ENCODE results near the gene DNM3. TPM values are rescaled to one million over a fixed set of nuclear protein-coding genes. Genes with fewer than 3 reads are reported as not detected.

Gene DNM3
- total and polyA plus RNA-seq, 2 donors (not counting 3 experiments of a cell fraction or from before 2014, with no cell fraction given): 1.4 to 2.5 TPM

DNA sequence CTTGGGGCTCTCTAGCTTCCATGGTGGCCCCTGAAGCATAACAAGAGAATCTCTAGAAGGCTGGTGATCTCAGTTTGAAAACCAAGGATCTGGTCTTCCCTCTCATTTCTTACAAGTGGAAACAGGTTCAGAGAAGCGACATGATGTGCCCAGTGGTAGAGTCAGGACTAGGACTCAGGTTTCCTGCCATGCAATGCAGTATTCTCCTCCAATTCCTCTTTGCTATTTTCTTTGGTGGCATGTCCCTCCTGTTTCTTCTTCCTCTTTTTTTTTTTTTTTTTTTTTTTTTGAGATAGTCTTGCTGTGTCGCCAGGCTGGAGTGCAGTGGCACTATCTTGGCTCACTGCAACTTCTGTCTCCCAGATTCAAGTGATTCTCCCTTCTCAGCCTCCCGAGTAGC lies 383.6 kb downstream of the DNM3 start:
- Histone ChIP-seq H3K9me3 (replicated peaks; ENCODE audit: control insufficient read depth, insufficient read depth, low read length) (no peaks in the 10 kb centered on the region), H3K9me1 (replicated peaks; ENCODE audit: control insufficient read depth, extremely low read depth, insufficient read depth, low read length) (no peaks in the 10 kb centered on the region), H3K4me1 (ENCODE audit: control insufficient read depth, extremely low read depth, insufficient read depth, low read length) (no peaks in the 10 kb centered on the region), H4K20me1 (replicated peaks; ENCODE audit: control insufficient read depth, extremely low read depth, insufficient read depth, low read length) (no peaks in the 10 kb centered on the region), H3K27me3 (ENCODE audit: control insufficient read depth in 2 of 2, insufficient read depth in 2 of 2, low read length in 2 of 2) (no peaks in the 10 kb centered on the region), H3K4me3 (replicated peaks in 1 of 3; ENCODE audit: insufficient read depth in 1 of 3, low read depth in 1 of 3, low read length in 3 of 3) (no peak overlapping the region), H3K4me2 (ENCODE audit: insufficient read depth, low read length) (no peak overlapping the region), H3K27ac (ENCODE audit: insufficient read depth, low read depth, low read length) (no peak overlapping the region), H2AFZ (ENCODE audit: low read depth, low read length) (no peak overlapping the region), H3K9ac (replicated peaks; ENCODE audit: extremely low read depth, insufficient read depth, low read length) (no peak overlapping the region), H3K36me3 (ENCODE audit: control insufficient read depth in 2 of 2, extremely low read depth in 1 of 2, insufficient read depth in 2 of 2, low read length in 2 of 2) (no peaks in the 10 kb centered on the region), H3K79me2 (ENCODE audit: control insufficient read depth, insufficient read depth, low read length) (no peaks in the 10 kb centered on the region)
- ChIA-PET POLR2A (no interaction called here), CTCF (no interaction called here)
- TF ChIP-seq, protein P1, sequence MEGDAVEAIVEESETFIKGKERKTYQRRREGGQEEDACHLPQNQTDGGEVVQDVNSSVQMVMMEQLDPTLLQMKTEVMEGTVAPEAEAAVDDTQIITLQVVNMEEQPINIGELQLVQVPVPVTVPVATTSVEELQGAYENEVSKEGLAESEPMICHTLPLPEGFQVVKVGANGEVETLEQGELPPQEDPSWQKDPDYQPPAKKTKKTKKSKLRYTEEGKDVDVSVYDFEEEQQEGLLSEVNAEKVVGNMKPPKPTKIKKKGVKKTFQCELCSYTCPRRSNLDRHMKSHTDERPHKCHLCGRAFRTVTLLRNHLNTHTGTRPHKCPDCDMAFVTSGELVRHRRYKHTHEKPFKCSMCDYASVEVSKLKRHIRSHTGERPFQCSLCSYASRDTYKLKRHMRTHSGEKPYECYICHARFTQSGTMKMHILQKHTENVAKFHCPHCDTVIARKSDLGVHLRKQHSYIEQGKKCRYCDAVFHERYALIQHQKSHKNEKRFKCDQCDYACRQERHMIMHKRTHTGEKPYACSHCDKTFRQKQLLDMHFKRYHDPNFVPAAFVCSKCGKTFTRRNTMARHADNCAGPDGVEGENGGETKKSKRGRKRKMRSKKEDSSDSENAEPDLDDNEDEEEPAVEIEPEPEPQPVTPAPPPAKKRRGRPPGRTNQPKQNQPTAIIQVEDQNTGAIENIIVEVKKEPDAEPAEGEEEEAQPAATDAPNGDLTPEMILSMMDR (IDR thresholded peaks at IDR 0.05; ENCODE audit: extremely low read depth in 1 of 2, insufficient read depth in 1 of 2, low read depth in 1 of 2, low read length in 2 of 2): no peak
- TF ChIP-seq, protein P2, sequence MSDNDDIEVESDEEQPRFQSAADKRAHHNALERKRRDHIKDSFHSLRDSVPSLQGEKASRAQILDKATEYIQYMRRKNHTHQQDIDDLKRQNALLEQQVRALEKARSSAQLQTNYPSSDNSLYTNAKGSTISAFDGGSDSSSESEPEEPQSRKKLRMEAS (IDR thresholded peaks at IDR 0.05; ENCODE audit: insufficient read depth, insufficient read length): no peak
- FAIRE-seq (no peak), DNase-seq (ENCODE audit: low read depth, low spot score) (no peak)
- no TSS peak for BruUV-seq (replicated peaks)
- dilution Hi-C loops (cut with MboI; ENCODE audit: extremely low pct_ligation_motif_present, low sequenced_read_pairs) (no loop called here), intact Hi-C loops (cut with micrococcal nuclease) (no loop called here)

DNA sequence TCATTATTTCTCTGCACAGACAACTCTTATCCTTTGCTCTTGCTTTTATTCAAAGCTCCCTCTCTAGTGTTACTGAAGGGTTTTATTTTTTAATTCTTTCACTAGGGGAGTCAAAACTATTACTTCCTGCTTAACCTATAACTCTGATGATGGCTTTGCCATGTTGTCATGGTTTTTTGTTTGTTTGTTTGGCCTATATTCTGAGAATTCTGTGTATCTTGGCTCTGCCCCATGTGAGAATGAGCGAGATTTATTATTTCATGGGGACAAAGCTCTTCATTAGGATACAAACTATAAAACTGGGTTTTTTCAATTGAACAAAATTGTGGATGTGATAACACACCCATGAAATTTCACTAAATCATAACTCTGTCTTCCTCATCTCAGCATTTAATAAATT lies 388.6 kb downstream of the DNM3 start:
- no TSS peak for BruUV-seq (replicated peaks)
- dilution Hi-C loops (cut with MboI; ENCODE audit: extremely low pct_ligation_motif_present, low sequenced_read_pairs): no loop called here

More for the DNA sequence above, 388.6 kb downstream of the DNM3 start:
- no peaks in the 10 kb centered on the region for H3K9me3 ChIP-seq (replicated peaks; ENCODE audit: control insufficient read depth, insufficient read depth, low read length)
- CTCF ChIA-PET: interaction anchor here (1.3 to 1.4 kb wide), 3 partner anchors 8 to 169 kb away, joined by 3 read pairs; no protein-coding TSS in a partner anchor
- H3K36me3 ChIP-seq (ENCODE audit: control insufficient read depth in 2 of 2, extremely low read depth in 1 of 2, insufficient read depth in 2 of 2, low read length in 2 of 2): no peaks in the 10 kb centered on the region
- TF ChIP-seq, protein P2 (IDR thresholded peaks at IDR 0.05; ENCODE audit: insufficient read depth, insufficient read length): no peak
- no peak for TF ChIP-seq EZH2 (IDR thresholded peaks at IDR 0.05; ENCODE audit: borderline replicate concordance, low read depth, low read length, severe bottlenecking)
- TF ChIP-seq JUN (IDR thresholded peaks at IDR 0.05; ENCODE audit: borderline replicate concordance, insufficient read depth, insufficient read length, low read depth): no peak
- no peak for TF ChIP-seq POLR2A (IDR thresholded peaks at IDR 0.05; ENCODE audit: low read depth, low read length)
- TF ChIP-seq, protein P1 (IDR thresholded peaks at IDR 0.05; ENCODE audit: extremely low read depth in 1 of 2, insufficient read depth in 1 of 2, low read depth in 1 of 2, low read length in 2 of 2): no peak
- TF ChIP-seq FOS (IDR thresholded peaks at IDR 0.05; ENCODE audit: borderline replicate concordance, insufficient read depth, low read length): no peak
- TF ChIP-seq GATA2 (IDR thresholded peaks at IDR 0.05; ENCODE audit: insufficient read depth, insufficient read length, low read depth, low read length): no peak
- no peak for TF ChIP-seq MYC (IDR thresholded peaks at IDR 0.05; ENCODE audit: low read depth, low read length)
- TF ChIP-seq POLR2AphosphoS5 (IDR thresholded peaks at IDR 0.05; ENCODE audit: insufficient read depth, low read depth, low read length): no peak
- H3K4me1 ChIP-seq (ENCODE audit: control insufficient read depth, extremely low read depth, insufficient read depth, low read length): no peaks in the 10 kb centered on the region
- no peak overlapping the region for H3K4me3 ChIP-seq (replicated peaks in 1 of 3; ENCODE audit: insufficient read depth in 1 of 3, low read depth in 1 of 3, low read length in 3 of 3)
- no peak for DNase-seq (ENCODE audit: low read depth, low spot score)
- no peak for FAIRE-seq
- H3K27me3 ChIP-seq (ENCODE audit: control insufficient read depth in 2 of 2, insufficient read depth in 2 of 2, low read length in 2 of 2): no peaks in the 10 kb centered on the region
- intact Hi-C loops (cut with micrococcal nuclease): no loop called here
- no peaks in the 10 kb centered on the region for H3K79me2 ChIP-seq (ENCODE audit: control insufficient read depth, insufficient read depth, low read length)
- H3K4me2 ChIP-seq (ENCODE audit: insufficient read depth, low read length): no peak overlapping the region
- no peaks in the 10 kb centered on the region for H4K20me1 ChIP-seq (replicated peaks; ENCODE audit: control insufficient read depth, extremely low read depth, insufficient read depth, low read length)
- POLR2A ChIA-PET: no interaction called here
- no peak overlapping the region for H3K27ac ChIP-seq (ENCODE audit: insufficient read depth, low read depth, low read length)
- H3K9ac ChIP-seq (replicated peaks; ENCODE audit: extremely low read depth, insufficient read depth, low read length): no peak overlapping the region
- H2AFZ ChIP-seq (ENCODE audit: low read depth, low read length): no peak overlapping the region
- no peaks in the 10 kb centered on the region for H3K9me1 ChIP-seq (replicated peaks; ENCODE audit: control insufficient read depth, extremely low read depth, insufficient read depth, low read length)
